NOMO-1 (cell line): Measurements from ENCODE around the gene ADCK2.
"Not testable (repeated sequence)": the region's sequence is repeated elsewhere in the genome, so short reads cannot be mapped to it uniquely, and the experiment has no call there.

Source experiments
- DNase-seq, 2 experiments: peaks; one replicate each; lab custom pipeline; 2025; ENCODE audit not compliant: unreplicated experiment in 2 of 2; lab: John Stamatoyannopoulos, UW

Gene ADCK2, protein sequence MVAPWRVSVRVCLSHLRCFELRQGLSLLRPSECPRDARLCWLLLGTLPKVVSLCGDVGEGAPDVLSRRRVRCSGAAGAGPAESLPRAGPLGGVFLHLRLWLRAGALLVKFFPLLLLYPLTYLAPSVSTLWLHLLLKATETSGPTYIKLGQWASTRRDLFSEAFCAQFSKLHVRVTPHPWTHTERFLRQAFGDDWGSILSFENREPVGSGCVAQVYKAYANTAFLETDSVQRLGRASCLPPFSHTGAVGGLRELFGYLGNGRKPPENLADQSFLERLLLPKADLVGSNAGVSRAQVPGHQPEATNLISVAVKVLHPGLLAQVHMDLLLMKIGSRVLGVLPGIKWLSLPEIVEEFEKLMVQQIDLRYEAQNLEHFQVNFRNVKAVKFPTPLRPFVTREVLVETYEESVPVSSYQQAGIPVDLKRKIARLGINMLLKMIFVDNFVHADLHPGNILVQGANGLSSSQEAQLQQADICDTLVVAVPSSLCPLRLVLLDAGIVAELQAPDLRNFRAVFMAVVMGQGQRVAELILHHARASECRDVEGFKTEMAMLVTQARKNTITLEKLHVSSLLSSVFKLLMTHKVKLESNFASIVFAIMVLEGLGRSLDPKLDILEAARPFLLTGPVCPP

DNA sequence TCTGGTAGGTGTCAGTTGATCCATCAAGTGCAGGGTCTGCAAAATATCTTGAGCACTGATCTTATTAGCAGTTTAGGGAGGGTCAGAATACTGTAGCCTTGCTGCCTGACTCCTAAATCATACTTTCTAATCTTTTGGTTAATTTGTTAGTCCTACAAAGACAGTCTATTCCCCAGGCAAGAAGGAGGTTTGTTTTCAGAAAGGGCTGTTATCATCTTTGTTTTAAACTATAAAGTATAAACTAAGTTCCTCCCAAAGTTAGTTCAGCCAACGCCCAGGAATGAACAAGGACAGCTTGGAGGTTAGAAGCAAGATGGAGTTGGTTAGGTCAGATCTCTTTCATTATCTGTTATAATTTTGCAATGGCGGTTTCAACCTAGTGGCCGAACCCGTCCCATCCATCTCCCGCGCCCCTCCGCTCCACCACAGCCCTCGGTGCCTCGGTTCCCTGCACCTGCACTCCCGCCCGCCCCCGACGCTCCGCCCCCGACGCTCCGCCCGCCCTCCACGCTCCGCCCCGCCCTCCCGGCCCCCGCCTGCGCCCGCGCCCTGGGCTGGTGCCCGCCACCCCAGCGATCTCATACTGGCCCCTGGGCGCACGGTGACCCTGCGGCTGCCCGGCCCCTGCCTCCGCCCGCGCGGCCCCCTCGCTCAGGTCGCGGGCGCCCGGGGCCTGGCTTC is at the start of gene ADCK2:
Gene ADCK2 (plus strand): TSS at position 564 of the 681 bp plus-strand sequence. CDS start 386 bp downstream, outside the sequence.
- peak; percentile 13 to 20 for DNase-seq

DNA sequence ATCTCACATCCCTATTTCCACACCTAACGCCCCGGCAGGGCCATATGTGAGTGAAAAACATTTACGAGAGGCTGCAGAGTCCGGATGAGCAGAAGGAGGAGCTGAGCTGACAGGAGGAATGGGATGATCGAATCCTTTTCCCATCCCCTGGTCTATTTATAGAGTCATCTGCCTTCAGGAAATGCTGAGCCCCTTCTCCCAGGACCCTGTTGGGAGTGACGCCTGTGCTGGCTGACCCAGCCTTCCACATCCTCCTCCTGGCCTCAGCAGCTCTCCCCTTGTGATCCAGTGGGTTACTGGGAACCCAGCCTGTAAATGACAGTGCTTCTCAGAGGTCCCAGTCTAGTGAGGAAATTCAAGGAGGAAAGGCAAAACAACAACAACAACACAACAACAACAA is 48.8 kb upstream of the ADCK2 start:
- no peak for DNase-seq

DNA sequence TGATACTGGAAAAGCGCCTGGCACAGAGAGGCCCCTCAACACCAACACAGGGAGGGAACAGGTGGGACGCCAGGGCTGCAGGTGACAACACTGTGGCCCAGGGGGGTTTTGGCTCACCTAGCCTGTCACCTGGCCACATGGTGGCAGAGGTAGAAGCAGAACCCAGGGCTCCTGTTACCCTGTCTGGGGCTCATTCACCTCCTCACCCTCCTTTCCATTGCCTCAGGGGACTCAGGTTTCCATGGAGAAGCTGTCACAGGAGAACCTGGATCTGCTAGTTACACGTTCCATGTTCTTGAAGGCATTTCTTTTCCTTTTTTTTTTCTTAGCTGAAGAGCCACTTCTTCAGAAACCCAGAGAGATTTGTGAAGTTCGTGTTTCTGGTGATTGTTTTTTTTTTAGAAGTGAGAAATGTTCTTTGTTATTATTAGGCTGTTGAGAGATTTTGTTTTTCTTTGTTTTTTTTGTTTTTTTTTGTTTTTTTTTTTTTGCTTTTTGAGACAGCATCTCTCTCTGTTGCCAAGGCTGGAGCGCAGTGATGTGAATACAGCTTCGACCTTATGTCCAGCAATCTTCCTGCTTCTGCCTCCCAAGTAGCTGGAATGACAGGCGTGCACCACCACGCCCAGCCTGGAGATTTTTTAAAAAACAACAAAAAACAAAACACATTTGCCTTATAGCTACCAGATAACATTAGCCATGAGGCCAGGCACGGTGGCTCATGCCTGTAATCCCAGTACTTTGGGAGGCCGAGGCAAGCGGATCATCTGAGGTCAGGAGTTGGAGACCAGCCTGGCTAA is 48.2 kb upstream of the ADCK2 start:
- DNase-seq, result no peak

DNA sequence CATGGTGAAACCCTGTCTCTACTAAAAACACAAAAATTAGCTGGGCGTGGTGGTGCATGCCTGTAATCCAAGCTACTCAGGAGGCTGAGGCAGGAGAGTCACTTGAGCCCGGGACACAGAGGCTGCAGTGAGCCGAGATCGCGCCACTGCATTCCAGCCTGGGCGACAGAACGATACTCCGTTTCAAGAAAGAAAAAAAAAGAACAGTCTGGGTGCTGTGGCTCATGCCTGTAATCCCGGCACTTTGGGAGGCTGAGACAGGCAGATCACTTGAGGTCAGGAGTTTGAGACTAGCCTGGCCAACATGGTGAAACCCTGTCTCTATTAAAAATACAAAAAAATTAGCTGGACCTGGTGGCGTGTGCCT is 47.6 kb upstream of the ADCK2 start:
- DNase-seq, result not testable (repeated sequence)

DNA sequence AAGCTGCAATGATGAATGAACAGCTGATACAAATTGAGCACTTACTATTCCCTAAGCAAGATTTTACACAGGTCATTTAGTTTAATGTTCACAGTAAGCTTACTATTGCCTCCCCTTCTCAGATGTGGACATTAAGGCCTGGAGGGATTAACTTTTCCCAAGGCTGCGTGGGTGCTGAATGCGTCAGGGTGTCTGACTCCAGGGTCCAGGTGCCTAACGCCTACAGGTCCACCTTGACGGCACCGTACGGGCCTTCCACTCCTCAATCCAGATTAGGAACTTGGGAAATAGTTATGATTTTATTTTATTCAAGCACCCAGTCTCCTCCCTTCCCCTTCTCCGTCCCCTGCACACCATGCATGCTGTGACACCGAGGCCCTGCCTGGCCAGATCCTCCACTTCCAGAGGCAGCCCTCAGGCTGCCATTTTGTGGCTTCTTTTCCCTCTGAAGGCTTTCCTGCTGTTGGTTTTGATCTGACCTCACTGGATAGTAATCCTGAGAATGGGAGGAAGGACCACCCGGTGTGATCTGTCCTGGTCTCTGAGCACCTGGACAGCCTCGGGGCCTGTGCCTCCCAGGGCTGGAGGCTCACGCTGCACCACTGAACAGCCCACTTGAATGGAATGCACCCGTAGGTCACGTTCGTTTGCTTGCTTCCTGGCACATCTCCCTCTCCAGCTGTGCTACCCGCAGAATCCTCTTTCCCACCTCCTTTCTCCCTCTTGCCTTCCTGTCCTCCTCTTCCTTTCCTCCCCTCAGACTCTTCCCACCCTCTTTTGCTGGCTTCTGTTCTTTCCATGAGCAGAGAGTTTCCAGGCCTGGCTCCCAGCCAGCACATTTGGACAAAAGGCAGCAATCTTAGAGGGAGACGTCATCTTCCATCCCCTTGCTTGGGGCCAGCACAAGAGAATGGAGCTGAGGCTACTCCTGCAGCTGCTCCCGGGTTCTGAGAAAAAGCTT is 46.6 kb upstream of the ADCK2 start:
- no peak for DNase-seq

DNA sequence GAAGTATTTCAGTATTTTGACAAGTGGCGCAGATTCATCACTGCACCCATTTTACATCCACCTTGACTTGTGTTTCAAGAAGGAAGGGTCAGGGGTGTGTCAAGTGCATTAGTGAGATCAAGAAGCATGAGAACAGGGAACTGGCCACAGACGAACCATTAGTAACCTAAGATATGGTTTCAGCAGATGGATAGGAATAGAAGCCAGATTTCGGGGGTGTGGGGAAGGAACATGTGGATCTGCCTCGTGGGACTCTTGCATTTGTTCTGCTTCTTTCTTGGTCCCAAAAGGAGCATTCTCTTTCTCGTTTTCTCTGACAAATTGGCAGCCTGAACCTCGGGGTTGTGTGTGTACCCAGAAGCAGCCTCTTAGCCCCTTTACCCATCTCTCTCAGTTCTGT is 41.7 kb upstream of the ADCK2 start:
- DNase-seq, result no peak

DNA sequence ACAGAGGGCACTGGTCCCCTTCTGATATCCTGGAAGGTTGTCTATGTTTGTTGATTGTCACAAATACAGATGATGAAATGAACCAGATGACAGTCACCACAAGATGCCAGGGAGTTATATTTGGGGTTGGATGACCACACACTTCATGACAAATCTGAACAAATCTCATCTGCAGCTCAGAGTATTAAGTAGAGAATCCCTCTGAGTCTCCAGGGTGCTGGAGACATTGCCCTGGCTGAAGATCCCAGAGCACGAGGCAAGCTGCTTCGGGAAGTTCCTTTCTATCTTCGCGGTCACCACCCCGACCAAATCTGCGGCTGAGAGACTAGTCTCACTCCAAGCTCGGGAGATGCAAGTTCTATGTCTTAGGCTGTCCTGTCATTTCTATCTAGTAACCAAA is 41.1 kb upstream of the ADCK2 start:
- no peak for DNase-seq

DNA sequence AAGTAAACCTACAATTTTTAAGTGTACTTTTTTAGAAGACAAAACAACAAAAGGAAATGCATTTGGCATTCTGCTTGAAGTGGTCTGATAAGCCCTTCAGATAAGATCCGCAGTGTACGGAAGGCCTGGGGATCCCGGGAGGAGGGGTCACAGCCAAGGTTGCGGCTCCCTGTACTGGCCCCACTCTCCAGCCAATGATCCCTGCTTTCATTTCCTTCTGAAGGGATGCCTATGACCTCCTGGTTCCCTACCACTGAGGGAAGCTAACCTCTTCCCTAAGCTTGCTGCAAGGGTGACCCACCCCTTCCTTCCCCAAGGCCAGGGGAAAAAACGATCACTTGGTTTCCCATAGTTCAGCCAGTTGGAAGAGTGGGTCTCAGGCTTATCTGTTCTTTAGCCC is 37.4 kb upstream of the ADCK2 start:
- DNase-seq, result no peak

DNA sequence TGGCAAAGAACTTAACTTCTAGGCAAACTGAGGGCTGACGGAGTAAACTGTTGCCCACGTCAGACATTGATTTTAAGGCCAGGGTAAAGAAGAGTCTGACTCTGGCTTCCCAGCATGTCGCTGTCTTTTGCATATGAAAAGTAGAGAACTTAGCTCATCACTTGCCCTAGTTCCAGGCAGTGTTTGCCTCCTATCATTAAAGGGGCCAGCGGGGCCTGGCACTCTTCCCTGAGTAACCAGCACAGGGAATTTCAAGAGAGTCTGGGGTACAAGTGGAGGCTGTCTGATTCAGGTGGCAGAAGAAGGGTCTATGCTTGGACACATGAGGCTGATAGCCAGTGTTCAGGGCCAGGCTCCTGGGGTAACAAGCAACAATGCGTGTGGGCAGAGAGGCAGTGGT is 36.9 kb upstream of the ADCK2 start:
- DNase-seq, result no peak

DNA sequence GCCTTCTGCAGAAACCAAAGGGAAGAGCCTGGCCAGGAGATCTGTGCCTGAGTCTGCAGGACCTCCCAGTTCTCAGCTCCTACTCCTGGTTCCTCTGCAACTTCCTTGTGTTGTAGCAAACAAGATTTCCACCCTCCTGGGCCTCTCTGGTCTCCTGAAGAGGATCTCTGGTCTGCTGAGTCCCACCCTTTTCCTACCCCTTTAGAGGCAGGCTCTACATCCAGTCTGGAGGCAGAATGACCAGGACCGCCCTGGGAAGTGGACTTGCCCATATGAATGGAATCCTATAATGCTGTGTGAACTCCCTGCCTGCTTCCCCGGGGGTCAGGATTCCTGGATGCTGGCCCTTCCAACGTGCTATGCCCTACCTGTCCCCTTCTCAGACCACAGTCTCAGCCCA is 35.3 kb upstream of the ADCK2 start:
- DNase-seq, result no peak

DNA sequence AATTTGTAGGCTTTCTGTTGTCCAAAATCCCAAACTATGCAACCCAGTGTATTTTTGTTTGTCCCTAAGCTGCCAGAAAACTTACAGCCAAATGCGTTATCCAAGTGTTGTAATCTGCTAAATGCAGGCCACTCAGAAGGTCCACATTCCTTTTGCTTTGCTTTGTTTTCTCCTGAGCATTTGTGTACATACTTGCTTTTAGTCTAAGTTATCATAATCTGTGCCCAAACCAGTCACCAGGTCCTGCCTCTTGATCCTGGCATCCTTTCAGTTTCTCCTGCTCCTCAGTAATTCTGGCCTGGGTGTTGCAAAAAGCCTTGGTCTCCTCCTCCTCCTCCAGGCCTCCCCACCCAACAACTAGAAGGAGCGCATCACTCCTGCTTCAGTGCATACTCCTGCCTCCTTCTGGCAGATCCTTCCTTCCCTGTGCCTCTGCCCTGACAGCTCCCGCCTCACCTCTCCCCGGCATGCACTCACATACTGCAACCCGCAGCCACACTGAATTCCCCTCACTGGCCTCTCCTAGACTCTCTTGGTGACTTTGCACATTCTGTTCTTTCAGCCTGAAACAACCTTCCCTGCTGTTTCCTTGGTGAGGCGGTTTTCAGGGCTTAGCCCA is 34.5 kb upstream of the ADCK2 start:
- DNase-seq, result no peak

DNA sequence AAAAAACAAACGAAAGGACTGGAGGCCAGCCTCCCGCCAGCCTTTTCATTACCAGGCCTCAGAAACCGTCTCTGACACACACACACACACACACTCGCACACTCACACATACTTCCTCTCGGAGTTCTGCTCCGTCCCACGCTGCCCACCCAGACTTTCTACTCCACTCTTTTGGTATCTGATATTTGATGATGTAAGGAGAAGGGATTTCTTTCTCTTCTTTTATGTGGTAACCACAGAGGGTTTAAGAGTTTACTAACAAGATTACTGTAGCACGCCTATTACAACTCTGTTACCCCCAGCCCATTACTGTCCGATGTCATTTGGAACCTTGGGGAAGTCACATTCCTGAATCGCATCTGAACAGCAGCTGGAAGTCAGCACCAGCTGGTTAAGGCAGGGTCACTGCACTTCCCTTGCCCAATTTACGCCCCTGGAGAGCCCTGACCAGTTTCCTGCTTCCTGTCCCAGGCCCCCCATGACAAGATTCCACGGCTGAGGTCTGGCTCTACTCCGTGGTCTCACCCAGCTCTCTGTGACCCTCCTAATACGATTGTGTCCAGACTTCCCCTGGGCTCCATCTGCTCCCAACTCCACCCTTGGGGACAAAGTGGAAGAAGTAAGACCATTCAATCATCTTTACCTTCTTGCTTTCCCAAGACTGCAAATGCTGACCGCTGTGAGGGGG is 33.2 kb upstream of the ADCK2 start:
- DNase-seq, result no peak

DNA sequence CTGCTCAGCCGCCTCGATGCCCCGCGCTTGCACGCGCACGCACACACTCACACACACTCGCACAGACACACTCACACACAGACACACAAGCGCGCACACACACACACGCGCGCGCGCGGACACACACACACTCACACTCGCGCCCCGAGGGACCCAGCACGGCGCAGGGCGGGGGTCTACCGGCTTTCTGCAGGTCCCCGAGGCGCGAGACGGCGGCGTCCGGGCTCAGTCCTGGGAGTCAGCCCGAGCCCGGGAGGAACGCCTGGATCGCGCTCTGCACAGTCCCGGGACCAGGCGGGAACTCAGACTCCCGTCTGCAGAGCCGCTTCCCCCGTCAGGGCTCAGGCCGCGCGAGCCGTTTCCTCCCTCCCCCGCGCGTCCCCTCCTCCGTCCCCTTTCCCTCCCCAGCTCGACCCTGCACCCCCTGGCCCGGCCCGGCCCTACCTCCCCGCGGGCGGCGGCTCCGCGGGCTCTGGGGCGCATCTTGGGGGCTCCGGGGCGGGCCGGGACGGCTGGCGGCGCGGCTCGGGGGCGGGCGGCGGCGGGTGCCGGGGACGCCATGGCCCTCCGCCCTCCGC is 32.6 kb upstream of the ADCK2 start:
- no peak for DNase-seq

DNA sequence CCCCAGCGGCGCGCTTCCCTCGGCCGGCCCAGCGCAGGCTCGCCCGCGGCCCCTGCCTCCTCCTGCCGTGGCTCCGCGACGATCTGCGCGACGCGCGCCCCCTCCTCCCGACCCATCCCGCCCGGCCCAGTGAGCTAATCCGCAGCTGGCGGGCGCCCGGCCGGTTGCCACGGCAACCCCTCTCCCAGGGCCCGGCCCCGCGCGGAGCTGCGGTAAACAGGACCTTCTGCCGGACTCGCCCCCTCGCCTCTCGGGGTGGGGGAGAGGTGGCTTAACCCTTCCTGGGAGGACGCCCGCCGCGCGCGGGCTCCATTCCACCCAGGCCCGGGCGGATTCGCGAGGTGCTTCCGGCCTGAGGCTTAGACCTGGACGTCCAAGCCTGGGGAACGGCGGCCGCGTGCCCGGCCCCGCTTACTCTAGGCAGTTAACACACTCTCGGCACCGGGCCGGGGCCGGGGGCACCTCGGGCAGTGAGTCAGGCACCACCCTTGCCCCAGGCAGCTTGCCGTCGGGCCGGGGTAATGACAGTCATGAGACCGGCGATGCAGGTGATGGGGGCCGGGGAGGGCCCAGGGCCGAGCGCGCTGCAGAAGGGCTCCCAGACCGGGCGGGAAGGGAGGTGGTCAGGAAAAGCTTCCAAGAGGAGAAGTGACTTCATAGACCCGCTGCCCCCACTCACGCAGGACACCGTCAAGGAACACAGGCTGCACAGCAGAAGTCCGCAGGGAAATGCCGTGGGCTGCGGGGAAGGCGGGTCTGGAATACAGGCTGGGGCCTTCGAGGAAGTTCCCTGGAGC is 31.8 kb upstream of the ADCK2 start, which contains the start of gene DENND2A:
Gene DENND2A (minus strand): TSS at position 87 of the 797 bp plus-strand sequence. CDS start 38,416 bp downstream, outside the sequence.
- DNase-seq, result no peak

DNA sequence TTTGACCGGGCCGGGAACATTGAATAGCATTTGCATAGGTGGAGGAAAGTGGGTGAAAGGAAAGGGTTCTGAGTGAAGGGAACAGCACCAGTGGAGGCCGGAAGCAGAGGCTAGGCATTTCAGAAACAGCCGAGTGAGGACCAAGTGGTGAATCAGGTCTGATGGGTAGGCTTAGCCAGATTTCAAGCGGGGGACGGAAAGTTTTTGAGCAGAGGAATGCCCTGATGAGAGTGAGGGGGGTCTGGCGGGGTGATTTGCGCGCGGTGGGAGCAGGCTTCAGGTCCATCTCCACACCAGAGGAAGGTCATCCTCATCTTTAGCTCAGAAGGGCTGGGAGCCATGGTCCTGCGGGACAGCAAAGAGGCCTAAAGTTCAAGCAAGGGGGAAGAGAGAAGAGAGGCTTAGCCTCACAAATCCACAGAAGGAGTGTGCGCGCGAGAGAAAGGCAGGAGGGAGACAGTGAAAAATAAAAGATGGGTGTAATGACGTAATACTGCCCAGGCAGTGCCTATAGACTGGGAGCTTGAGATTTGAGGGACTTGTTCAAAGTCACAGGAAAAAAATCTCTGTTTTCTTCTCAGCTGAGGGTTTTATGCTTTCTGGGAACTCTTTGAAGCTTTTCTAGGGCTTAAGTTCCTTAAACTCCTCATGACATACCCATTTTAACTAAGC is 31.1 kb upstream of the ADCK2 start:
- DNase-seq, result no peak

DNA sequence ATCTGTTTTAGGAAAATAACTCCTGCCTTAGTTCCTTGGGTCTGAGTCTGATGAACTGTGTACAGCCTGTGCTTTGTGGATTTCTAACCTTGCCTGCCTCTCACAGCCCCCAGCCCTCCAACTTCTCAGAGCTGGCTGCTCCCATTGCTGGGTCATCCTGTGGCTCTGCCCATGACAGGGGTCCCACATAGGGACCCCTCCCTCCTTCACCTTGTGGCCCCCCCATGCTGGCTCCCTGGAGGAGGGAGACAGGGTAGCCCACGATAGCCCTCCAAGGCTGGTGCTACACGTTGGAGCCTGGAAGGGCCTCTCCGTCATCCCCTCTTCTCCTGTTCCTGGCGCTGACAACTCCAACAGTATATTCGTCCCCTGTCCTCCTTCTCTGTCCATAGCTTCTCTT is 29.3 kb upstream of the ADCK2 start:
- no peak for DNase-seq

DNA sequence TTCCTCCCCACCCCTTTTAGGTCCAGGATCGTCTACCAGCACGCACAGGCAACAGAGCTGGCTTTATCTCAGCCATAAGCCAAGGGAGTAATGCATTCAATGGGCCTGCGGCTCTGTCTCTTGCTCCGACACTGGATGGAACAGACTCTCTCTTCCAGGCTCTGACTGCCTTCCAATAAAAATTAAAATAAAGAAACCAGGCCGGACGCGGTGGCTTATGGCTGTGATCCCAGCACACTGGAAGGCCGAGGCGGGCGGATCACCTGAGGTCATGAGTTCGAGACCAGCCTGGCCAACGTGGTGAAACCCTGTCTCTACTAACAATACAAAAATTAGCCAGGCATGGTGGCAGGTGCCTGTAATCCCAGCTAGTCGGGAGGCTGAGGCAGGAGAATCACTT is 28.0 kb upstream of the ADCK2 start:
- not testable (repeated sequence) for DNase-seq
